ENCODE results near the gene FKBP15. TPM values are rescaled to one million over a fixed set of nuclear protein-coding genes. Genes with fewer than 3 reads are reported as not detected.
"Not testable (repeated sequence)": the region's sequence is repeated elsewhere in the genome, so short reads cannot be mapped to it uniquely, and the experiment has no call there.

The FKBP15 gene
- polyA plus RNA-seq, 1 donor = 22.4 TPM

GRCh38 chr9:113143432-113144227, 77.4 kb downstream of the FKBP15 start:
- DNase-seq = no peak

GRCh38 chr9:113140896-113141295, 80.2 kb downstream of the FKBP15 start:
- not testable (repeated sequence) for DNase-seq

DNA sequence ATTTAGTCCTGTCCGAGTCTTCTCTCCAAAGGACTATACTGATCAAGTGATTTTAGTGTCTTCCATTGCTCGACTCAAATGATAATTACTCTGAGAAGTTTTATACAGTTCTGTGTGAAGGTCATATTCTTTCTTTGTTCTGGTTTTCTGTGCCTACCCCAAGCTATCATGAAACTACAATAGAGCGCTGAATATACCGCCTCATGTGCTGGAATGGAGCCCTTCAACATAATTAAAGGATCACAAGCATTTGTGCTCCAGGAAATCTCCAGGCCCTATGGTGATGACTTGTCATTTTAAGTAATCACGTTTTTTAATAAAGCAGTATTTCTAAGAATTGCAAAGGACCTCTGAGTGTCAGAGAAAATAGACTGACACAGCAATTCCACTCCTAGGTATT, 81.1 kb downstream of the FKBP15 start:
- DNase-seq = no peak

DNA sequence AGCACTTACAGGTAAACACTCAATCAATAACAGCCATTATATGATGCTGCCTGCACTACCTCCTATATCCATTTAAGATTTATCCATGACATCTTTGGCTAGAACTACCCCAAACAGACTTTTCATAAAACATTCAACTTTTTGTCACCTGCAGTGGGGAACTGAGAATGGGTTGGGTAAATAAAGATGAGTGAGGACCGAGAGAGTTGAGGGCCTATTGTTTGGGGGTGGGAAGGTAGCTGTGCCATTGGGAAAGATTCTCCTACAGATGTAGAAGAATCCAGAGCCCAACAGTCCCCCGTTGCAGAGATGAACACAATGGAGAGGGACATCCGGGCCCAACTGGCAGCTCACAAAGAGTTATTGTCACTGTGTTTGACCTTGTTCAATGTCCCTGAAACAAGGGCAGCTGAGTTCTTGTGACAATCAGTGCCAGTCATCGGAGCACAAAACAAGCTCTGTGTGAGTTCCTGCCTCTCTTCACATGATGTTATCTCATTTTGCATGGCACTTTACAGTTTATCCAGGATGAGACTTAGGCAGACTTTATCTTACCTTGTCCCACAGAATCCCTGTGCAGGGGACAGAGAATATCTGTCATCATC, 81.8 kb downstream of the FKBP15 start:
- no peak for DNase-seq

GRCh38 chr9:113138760-113139159, 82.3 kb downstream of the FKBP15 start:
- no peak for DNase-seq

DNA sequence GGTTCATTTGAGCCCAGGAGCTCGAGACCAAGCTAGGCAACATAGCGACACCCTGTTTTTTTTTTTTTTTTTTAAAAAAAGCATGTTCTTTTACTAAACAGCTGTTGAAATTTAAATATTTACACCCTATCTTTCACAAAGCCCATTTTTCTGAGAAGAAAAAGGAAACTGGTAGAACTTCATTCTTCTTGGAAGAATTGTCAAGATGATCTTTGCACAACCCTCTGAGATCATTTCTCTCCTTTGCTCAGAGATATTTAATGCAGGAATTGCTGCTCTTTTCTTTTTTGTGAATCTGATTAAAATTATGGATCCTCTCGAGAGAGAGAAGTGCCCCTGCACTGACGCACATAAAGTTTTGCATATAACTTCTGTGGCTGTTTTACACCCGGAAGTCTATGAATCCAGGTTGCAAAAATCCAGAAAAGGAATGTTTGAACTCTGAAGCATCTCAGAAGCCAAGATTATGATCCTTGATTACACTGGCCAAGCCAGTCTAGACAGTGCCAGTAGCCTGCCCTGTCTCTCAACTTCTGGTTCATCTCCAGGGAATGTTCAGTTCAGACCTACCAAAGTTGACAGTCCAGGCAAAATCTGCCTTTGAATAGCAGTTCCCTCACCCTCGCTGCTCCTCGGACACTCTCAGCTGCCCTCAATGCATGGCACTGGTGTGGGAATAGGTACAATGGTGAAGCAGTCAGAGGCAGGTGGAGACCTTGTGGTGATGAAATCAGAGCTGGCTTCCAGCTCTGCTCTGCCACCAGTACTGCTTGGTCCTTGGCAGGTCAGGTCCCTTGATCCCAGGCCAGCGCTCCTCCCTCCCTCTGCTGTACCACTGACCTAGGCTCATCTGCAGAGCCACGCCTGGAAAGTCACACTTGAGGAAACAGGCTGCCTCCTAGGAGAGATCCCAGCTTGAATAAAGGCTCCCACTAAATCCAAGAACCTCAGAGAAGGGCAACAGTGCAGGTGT, 83.6 kb downstream of the FKBP15 start:
- DNase-seq = no peak

DNA sequence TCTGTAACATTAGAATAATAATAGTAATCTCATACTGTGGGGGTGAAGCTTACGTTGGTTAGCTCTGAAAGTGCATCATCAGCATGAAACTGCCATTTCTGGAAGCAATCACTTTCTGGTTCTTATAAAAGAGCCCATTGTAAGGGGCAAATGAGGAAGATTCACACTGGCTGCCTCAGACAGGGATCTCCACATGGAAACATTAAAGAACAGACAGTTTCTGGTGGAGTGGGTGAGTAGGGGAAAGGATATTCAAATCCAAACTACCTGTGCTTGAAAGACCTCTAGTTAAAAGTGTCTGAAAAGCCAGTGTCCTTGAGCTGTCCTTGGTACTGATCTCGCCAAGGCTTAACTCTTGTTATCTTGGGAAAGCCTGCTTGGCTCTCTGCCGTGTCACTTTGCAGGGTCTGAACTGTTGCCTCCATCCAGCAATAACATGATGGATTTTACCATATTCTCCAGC, 89.4 kb downstream of the FKBP15 start:
- no peak for DNase-seq

- no peak for DNase-seq
Observed at GRCh38 chr9:113129884-113130283, 91.2 kb downstream of the FKBP15 start.

DNA sequence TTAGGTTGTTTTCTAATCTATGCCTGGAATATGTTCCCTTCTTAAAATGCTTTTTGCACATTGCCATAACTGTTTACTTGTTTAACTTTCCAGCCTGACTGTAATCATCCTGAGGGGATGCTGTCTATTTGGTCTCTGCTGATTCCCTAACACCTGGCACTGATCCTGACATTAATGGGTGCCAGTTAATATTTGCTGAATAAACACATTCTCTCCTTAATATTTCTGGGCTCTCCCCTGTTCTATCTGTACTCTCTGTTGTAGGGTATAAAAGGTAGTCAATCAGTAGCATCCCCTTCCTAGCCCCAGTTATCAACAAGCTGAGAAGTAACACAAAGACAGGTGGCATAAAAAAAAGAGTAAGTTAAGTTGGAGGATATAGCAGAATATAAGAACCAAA, 91.6 kb downstream of the FKBP15 start:
- DNase-seq = no peak

DNA sequence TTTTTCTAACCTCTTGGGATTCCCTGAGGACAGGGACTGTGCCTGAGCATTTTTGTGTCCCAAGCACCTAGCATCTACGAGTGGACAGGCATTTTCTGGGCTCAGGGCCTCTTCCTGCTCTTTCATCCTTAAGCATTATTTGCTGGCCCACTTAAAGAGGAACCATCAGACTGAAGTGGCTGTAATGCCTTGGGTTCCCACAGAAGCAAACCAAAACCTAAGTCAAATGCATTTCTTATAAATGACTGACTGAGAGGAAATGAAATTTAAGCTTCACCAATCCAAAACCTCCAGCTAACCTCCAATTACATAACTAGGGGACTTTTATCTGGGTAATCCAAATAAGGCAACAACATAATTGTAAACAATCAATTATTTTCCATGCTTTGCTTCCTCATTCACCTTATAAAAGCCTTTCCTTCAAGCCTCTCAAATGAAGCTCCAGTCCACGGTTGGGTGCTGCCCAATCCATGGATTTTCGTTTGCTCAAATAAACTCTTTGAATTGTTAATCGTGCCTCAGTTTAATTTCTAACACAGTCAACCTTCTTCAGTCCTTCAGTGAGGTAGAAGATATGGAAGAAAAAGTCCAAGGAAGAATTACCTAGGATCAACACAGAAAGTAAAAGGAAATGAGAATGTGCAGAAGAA, 95.6 kb downstream of the FKBP15 start:
- no peak for DNase-seq

DNA sequence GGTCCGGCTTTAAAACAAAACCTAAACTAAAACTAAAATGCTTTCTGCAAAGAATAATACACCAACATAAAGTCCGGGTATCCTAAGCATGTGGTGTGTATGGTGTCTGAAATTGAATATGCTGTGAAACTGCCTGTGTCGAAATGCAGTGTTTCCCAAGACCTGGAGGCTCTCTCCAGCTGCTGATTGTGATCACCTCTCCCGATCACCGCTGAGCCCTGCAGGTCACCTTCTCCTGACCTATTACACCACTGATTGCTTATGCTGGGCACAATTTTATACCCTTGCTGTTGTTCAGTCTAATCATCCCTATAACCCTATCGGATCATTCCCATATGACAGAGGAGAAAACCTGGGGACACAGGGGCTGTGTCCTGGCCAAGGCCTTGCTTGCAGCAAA, 102.2 kb downstream of the FKBP15 start:
- DNase-seq = not testable (repeated sequence)

Other genes with a start within 250 kb of the FKBP15 start
- 3.7 TPM for gene ZNF883, start 209.1 kb downstream of the FKBP15 start, polyA plus RNA-seq (ENCODE audit: insufficient read length)
- 3.5 TPM for gene ZFP37, start 164.6 kb downstream of the FKBP15 start, polyA plus RNA-seq (ENCODE audit: insufficient read length)
- 3.3 TPM for gene SLC31A2, start 70.3 kb downstream of the FKBP15 start, polyA plus RNA-seq (ENCODE audit: insufficient read length)
- 7.4 TPM for gene SLC31A1, start 267 bp upstream of the FKBP15 start, polyA plus RNA-seq (ENCODE audit: insufficient read length)
- gene CDC26, start 54.3 kb upstream of the FKBP15 start, polyA plus RNA-seq (ENCODE audit: insufficient read length) = 19.2 TPM
- 19.4 TPM for gene PRPF4, start 54.4 kb upstream of the FKBP15 start, polyA plus RNA-seq (ENCODE audit: insufficient read length)
- not detected for gene RNF183, start 82.1 kb upstream of the FKBP15 start, polyA plus RNA-seq (ENCODE audit: insufficient read length)
- gene WDR31, start 119.0 kb upstream of the FKBP15 start, polyA plus RNA-seq (ENCODE audit: insufficient read length) = 2.3 TPM
- 0.52 TPM for gene BSPRY, start 128.3 kb upstream of the FKBP15 start, polyA plus RNA-seq (ENCODE audit: insufficient read length)
- gene HDHD3, start 155.7 kb upstream of the FKBP15 start, polyA plus RNA-seq (ENCODE audit: insufficient read length) = 4.9 TPM
- 20.7 TPM for gene ALAD, start 180.0 kb upstream of the FKBP15 start, polyA plus RNA-seq (ENCODE audit: insufficient read length)
- gene POLE3, start 189.4 kb upstream of the FKBP15 start, polyA plus RNA-seq (ENCODE audit: insufficient read length) = 46.6 TPM
- 0.28 TPM for gene C9orf43, start 189.5 kb upstream of the FKBP15 start, polyA plus RNA-seq (ENCODE audit: insufficient read length)
- 44.8 TPM for gene RGS3, start 242.4 kb upstream of the FKBP15 start, polyA plus RNA-seq (ENCODE audit: insufficient read length)

Data from hindlimb muscle (tissue), 1 donor.